Heart right ventricle (tissue), 16 donors: ENCODE data around the gene CSNK2A1. TPM values are rescaled to one million over a fixed set of nuclear protein-coding genes. Genes with fewer than 3 reads are reported as not detected.

Source experiments
- ATAC-seq, 8 donors: fragments of 200-7000 bp; cut with Tn5 transposase; one replicate each; pipeline ENCODE4 v1.9.1; 2020; ENCODE audit warnings: mild to moderate bottlenecking in 8 of 8, moderate library complexity in 8 of 8, moderate number of reproducible peaks in 1 of 8
- DNase-seq, 2 donors: peaks; one replicate each; pipeline ENCODE4 v3.0.0-alpha.2; 2020
- H3K27ac ChIP-seq, 10 donors: fragments of 200-600 bp; sonication (generic) in 2 of 10; one replicate each; pipeline versions ENCODE4 v1.5.0 to v1.8.0; 2020 to 2022; ENCODE audit warnings: mild to moderate bottlenecking in 3 of 10
- H3K27me3 ChIP-seq, 7 donors: fragments of 200-600 bp; one replicate each; pipeline ENCODE4 v1.8.0; 2021 to 2022; ENCODE audit warnings: mild to moderate bottlenecking in 2 of 7
- H3K36me3 ChIP-seq, 9 donors: fragments of 200-600 bp; sonication (generic) in 1 of 9; one replicate each; pipeline versions ENCODE4 v1.5.0 to v1.8.0; 2020 to 2022; ENCODE audit warnings: mild to moderate bottlenecking in 2 of 9
- H3K4me1 ChIP-seq, 9 donors: fragments of 200-600 bp; sonication (generic) in 1 of 9; one replicate each; pipeline versions ENCODE4 v1.5.0 to v1.8.0; 2020 to 2022; ENCODE audit warnings: mild to moderate bottlenecking in 4 of 9
- H3K4me3 ChIP-seq, 10 donors: fragments of 200-600 bp; sonication (generic) in 2 of 10; one replicate each; pipeline versions ENCODE4 v1.5.0 to v1.8.0; 2020 to 2022; ENCODE audit warnings: mild to moderate bottlenecking in 7 of 10, moderate library complexity in 2 of 10
- H3K9me3 ChIP-seq, 11 donors: fragments of 200-600 bp in 10 of 11; sonication (generic) in 2 of 11; one replicate each; pipeline versions ENCODE4 v1.5.0 to v1.8.0; 2013 to 2022; ENCODE audit warnings: mild to moderate bottlenecking in 2 of 11, control low read depth in 1 of 11, moderate library complexity in 1 of 11
- WGBS, 2 donors: extraction: QIAGEN DNeasy Blood & Tissue Kit; methylation state at CpG; one replicate each; pipeline ENCODE4 v1.1.7; 2013; ENCODE audit warnings: inconsistent platforms in 1 of 2; 5-methylcytosine and 5-hydroxymethylcytosine counted together
- intact Hi-C, 10 donors: fragments of 100-400 bp; cut with DNase I; formaldehyde crosslinking; loops; one replicate each; pipeline versions ENCODE4 v1.11.1 to v1.14.2; 2022
- polyA plus RNA-seq, 2 donors: library from polyadenylated mRNA; stranded (reverse); fragments of 200-250 nt; gene quantifications; one replicate each; pipeline ENCODE4 v1.2.3, GENCODE V29; 2013
- total RNA-seq, 10 donors: library from RNA; stranded (reverse); fragmentation: NEBNext Ultra II Directional in 3 of 10; extraction: Animal tissue kit (Norgen Biotek cat#: 25700) in 3 of 10; gene quantifications; one replicate each; pipeline versions ENCODE4 v1.2.1 to v1.2.4, GENCODE V29; 2021 to 2023
- TF ChIP-seq, protein P1 (sequence below), 9 donors: fragments of 200-600 bp; sonication (generic) in 2 of 9; IDR thresholded peaks; one replicate each; pipeline versions ENCODE4 v1.5.0 to v1.8.0; 2021 to 2022; ENCODE audit warnings: antibody characterized with exemption in 9 of 9, mild to moderate bottlenecking in 5 of 9, moderate library complexity in 1 of 9
- donor health status: Arrhythmogenic right ventricular cardiomyopathy.
- donor health status: ischemic (EF 13 %, LVEDD 7.1; RV severe dilation, severe dysfunction).
- donor health status: healthy with polysubstance abuse.
- donor health status: DM: no; HTN: yes; CAD: no.
- donor health status: DM: no; HTN: no; CAD: no.
- donor health status: ischemic (EF 25% LVEDD 6.9; RV normal size, moderate dysfunction).
- donor health status: ischemic (EF 25% LVEDD 5.7; RV mildly dilated, moderate dysfunction).
- donor health status: healthy.
- donor health status: DM: yes; HTN: yes; CAD: no.
- donor health status: Ischemic cardiomyopathy.
- donor health status: ischemic (EF 35%, LVEDD 5.7; RV mildly dilated, moderate dysfunction).
- donor health status: nonischemic (EF 11% LVEDD 7.7; RV severe dilation, severe dysfunction).
- donor health status: DM: yes; HTN: yes; CAD: no.
- donor health status: PGD.
- donor health status: ischemic (EF 29% LVEDD 5.4; RV normal size, mild dysfunction).
- donor health status: nonischemic (EF 23%, LVEDD 6.1; RV moderate dilation, normal function).

CSNK2A1 gene
- total and polyA plus RNA-seq, 12 donors = 21.4 to 137 (median 125) TPM

DNA sequence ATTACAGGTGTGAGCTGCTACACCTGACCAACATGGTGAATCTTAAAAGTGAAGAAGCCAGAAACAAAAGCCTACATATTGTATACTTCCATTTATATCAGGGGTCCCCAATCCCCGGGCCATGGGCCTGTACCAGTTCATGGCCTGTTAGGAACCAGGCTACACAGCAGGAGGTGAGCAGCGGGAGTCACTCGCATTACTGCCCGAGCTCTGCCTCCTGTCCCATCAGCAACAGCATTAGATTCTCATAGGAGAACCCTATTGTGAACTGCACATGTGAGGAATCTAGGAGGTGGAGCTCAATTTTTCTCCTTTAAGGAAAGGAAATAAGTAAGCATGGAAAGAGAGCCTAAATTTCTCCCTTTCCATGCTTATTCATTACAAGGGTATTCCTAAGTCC is 21.7 kb downstream of the CSNK2A1 start:
- ATAC-seq (no peak), DNase-seq (no peak)
- Histone ChIP-seq H3K27me3 (no peaks in the 10 kb centered on the region), H3K36me3 (peaks cover 0 to 71% (median 25%) of the 10 kb centered on the region in 9 donors), H3K4me3 (no peak overlapping the region), H3K4me1 (peaks cover 0 to 10% (median 6%) of the 10 kb centered on the region in 9 donors), H3K27ac (no peak overlapping the region), H3K9me3 (peaks cover 0 to 35% (median 15%) of the 10 kb centered on the region in 11 donors)
- WGBS, 2 donors = 96 to 98% methylated on average over 4 of the region's 4 CpGs
- TF ChIP-seq, protein P1, sequence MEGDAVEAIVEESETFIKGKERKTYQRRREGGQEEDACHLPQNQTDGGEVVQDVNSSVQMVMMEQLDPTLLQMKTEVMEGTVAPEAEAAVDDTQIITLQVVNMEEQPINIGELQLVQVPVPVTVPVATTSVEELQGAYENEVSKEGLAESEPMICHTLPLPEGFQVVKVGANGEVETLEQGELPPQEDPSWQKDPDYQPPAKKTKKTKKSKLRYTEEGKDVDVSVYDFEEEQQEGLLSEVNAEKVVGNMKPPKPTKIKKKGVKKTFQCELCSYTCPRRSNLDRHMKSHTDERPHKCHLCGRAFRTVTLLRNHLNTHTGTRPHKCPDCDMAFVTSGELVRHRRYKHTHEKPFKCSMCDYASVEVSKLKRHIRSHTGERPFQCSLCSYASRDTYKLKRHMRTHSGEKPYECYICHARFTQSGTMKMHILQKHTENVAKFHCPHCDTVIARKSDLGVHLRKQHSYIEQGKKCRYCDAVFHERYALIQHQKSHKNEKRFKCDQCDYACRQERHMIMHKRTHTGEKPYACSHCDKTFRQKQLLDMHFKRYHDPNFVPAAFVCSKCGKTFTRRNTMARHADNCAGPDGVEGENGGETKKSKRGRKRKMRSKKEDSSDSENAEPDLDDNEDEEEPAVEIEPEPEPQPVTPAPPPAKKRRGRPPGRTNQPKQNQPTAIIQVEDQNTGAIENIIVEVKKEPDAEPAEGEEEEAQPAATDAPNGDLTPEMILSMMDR (IDR thresholded peaks at IDR 0.05) = no peak
- intact Hi-C loops = no loop called here

DNA sequence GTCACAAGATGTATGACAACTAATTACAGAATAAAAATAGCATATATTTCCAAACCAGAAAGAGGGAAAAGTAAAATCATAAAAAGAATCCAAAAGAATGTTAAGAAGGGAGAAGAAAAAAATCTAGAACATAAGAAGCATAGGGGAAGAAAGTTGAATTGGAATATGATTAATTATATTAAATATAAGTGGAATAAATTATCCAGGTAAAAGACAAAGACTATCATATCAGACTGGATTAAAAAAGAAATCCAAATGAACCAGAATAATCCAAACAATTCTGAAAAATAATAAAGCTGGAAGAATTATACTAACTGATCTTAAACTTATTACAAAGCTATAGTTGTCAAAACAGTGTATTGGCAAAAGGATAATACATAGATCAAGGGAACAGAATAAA is 23.6 kb downstream of the CSNK2A1 start:
- TF ChIP-seq, protein P1 (IDR thresholded peaks at IDR 0.05) = no peak
- H3K9me3 ChIP-seq = peaks cover 0 to 25% (median 15%) of the 10 kb centered on the region in 11 donors
- intact Hi-C loops = no loop called here
- H3K27me3 ChIP-seq = no peaks in the 10 kb centered on the region
- H3K36me3 ChIP-seq = peaks cover 0 to 53% (median 15%) of the 10 kb centered on the region in 9 donors
- ATAC-seq (no peak), DNase-seq (no peak)
- no peak overlapping the region for H3K4me3 ChIP-seq
- no peak overlapping the region for H3K27ac ChIP-seq
- peaks cover 0 to 27% (median 10%) of the 10 kb centered on the region in 9 donors for H3K4me1 ChIP-seq

DNA sequence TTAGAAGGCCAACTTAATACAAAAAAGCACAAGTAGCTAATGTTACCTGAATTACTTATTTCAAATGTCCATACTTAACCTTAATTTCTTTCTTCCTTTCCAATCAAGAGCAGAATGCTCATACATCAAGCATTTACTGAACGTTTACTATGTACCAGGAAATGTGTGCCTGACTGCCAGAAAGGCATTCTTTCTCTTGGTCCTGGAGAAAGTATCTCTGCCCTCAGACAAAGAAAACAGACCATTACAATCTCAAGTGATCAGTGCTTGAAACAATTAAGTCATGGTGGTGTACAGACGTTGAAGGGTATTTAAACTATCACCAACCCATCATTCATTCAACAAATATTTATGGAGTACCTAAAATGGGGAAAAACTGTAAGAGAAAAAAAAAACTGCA is 26.4 kb downstream of the CSNK2A1 start:
- WGBS, 2 donors = 9 to 16% methylated on average over 2 of the region's 2 CpGs

DNA sequence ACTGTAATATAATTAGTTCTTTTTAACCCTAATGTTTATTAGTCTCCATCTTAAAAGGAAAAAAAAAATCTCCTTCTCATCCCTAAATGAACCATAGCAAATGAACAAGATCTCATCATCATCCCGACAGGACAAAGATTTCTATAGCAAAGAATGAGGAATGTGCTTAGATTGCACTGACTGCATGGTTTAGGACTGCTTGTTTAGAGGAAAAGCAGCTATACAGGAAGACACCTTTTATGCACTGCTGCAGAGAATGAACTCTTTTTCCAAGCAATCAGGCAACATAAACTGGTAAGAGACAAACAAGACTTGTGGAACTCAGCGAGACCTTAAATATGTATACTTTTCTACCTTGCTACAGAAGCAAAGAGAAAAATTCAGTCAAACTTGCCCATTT is 26.8 kb downstream of the CSNK2A1 start:
- Histone ChIP-seq H3K4me1 (peaks cover 0 to 54% (median 36%) of the 10 kb centered on the region in 9 donors), H3K4me3 (no peak overlapping the region), H3K27ac (no peak overlapping the region), H3K36me3 (peaks cover 0 to 21% (median 4%) of the 10 kb centered on the region in 9 donors), H3K27me3 (no peaks in the 10 kb centered on the region), H3K9me3 (peaks cover 0 to 25% (median 15%) of the 10 kb centered on the region in 11 donors)
- WGBS, 2 donors = 62 to 75% methylated on average over 2 of the region's 2 CpGs
- DNase-seq = no peak
- intact Hi-C loops = no loop called here
- TF ChIP-seq, protein P1 (IDR thresholded peaks at IDR 0.05) = no peak
- no peak for ATAC-seq

More for the DNA sequence above, 26.4 kb downstream of the CSNK2A1 start:
- H3K36me3 ChIP-seq = peaks cover 0 to 25% (median 6%) of the 10 kb centered on the region in 9 donors
- peaks cover 0 to 25% (median 15%) of the 10 kb centered on the region in 11 donors for H3K9me3 ChIP-seq
- H3K27me3 ChIP-seq = no peaks in the 10 kb centered on the region
- ATAC-seq (no peak), DNase-seq (no peak)
- intact Hi-C loops = no loop called here
- H3K4me3 ChIP-seq = no peak overlapping the region
- TF ChIP-seq, protein P1 (IDR thresholded peaks at IDR 0.05) = no peak
- peaks cover 0 to 54% (median 32%) of the 10 kb centered on the region in 9 donors for H3K4me1 ChIP-seq
- H3K27ac ChIP-seq = no peak overlapping the region
